CD4-positive, alpha-beta T cell (primary cell): ENCODE measurements around the gene ALKBH5. TPM values are rescaled to one million over a fixed set of nuclear protein-coding genes. Genes with fewer than 3 reads are reported as not detected.
"Not testable (repeated sequence)": the region's sequence is repeated elsewhere in the genome, so short reads cannot be mapped to it uniquely, and the experiment has no call there.

Source experiments
- ATAC-seq: fragments of 200-7000 bp; cut with Tn5 transposase; one replicate; pipeline ENCODE4 v1.10.0; 2022; ENCODE audit warnings: mild to moderate bottlenecking; ENCODE audit not compliant: poor library complexity
- CTCF ChIA-PET: fragments of 350-600 bp; sonication (Branson Sonifier 250); formaldehyde crosslinking; loops from one replicate; lab custom pipeline; 2021; ENCODE audit warnings: antibody characterized with exemption, inconsistent platforms; lab: Charles Lee
- POLR2A ChIA-PET: fragments of 350-600 bp; sonication (Branson Sonifier 250); formaldehyde crosslinking; loops from one replicate; lab custom pipeline; 2021; ENCODE audit warnings: antibody characterized with exemption, inconsistent platforms; lab: Charles Lee
- DNase-seq, 14 experiments: peaks; one replicate each; pipeline ENCODE4 v3.0.0-alpha.2; 2013 to 2020; ENCODE audit warnings: mixed read lengths in 2 of 14
- H3K27ac ChIP-seq, 2 donors: one replicate each; pipeline versions ENCODE4 v1.5.1 to v1.7.0; 2013; ENCODE audit warnings: low read length in 2 of 2, low read depth in 1 of 2, mild to moderate bottlenecking in 1 of 2
- H3K27me3 ChIP-seq, 2 experiments: 1 replicate in 1 of 2; 2 replicates in 1 of 2; pipeline versions ENCODE4 v1.6.1 to v1.7.0; 2013; ENCODE audit warnings: low read length in 2 of 2, control low read depth in 1 of 2, mild to moderate bottlenecking in 1 of 2, moderate library complexity in 1 of 2; ENCODE audit not compliant: insufficient read depth in 2 of 2, control insufficient read depth in 1 of 2
- H3K36me3 ChIP-seq: one replicate; pipeline ENCODE4 v1.6.1; 2013; ENCODE audit warnings: low read length, control low read depth; ENCODE audit not compliant: insufficient read depth
- H3K4me1 ChIP-seq: one replicate; pipeline ENCODE4 v1.6.1; 2013; ENCODE audit warnings: low read length, control low read depth; ENCODE audit not compliant: insufficient read depth
- H3K4me3 ChIP-seq: one replicate; pipeline ENCODE4 v1.5.1; 2013; ENCODE audit warnings: mild to moderate bottlenecking, low read length, moderate library complexity
- H3K9me3 ChIP-seq, 2 experiments: 1 replicate in 1 of 2; 2 replicates in 1 of 2; pipeline versions ENCODE4 v1.6.1 to v1.7.0; 2013; ENCODE audit warnings: low read length in 2 of 2, mild to moderate bottlenecking in 2 of 2, control low read depth in 1 of 2, moderate library complexity in 1 of 2; ENCODE audit not compliant: control insufficient read depth in 1 of 2, insufficient read depth in 1 of 2
- H3K27ac Mint-ChIP-seq: one replicate; pipeline ENCODE4 v1.8.0; 2020; ENCODE audit warnings: mixed read lengths
- H3K27me3 Mint-ChIP-seq: one replicate; pipeline ENCODE4 v1.8.0; 2021; ENCODE audit warnings: mixed read lengths
- H3K36me3 Mint-ChIP-seq: one replicate; pipeline ENCODE4 v1.8.0; 2021; ENCODE audit warnings: low read depth, mixed read lengths
- H3K4me1 Mint-ChIP-seq: one replicate; pipeline ENCODE4 v1.8.0; 2021; ENCODE audit warnings: low read depth, mixed read lengths
- H3K4me3 Mint-ChIP-seq: one replicate; pipeline ENCODE4 v1.8.0; 2020; ENCODE audit warnings: mild to moderate bottlenecking, mixed read lengths
- H3K9me3 Mint-ChIP-seq: one replicate; pipeline ENCODE4 v1.8.0; 2020; ENCODE audit warnings: mixed read lengths
- CTCF ChIP-seq: fragments of 200-600 bp; IDR thresholded peaks from one replicate; pipeline ENCODE4 v1.8.0; 2022; ENCODE audit warnings: antibody characterized with exemption, mild to moderate bottlenecking
- intact Hi-C, 2 experiments: fragments of 100-400 bp; cut with DNase I in 1 of 2; cut with micrococcal nuclease in 1 of 2; formaldehyde crosslinking; loops; one replicate each; pipeline versions ENCODE4 v1.15.1 to v1.9.0; 2023 to 2025; cut with DNase I, micrococcal nuclease
- total RNA-seq, 174 experiments: library from RNA in 2 of 174; stranded (reverse) in 2 of 174; gene quantifications; one replicate each; pipeline ENCODE4 v1.2.3 and lab custom pipeline; 2021 to 2026

ALKBH5 gene
- total RNA-seq, 2 experiments from 2014 or later: 117 to 119 TPM

GRCh38 chr17:18208092-18208491, 24.5 kb downstream of the ALKBH5 start:
- H3K9me3 ChIP-seq: no peaks in the 10 kb centered on the region
- H3K9me3 Mint-ChIP-seq: no peaks in the 10 kb centered on the region
- peaks cover 4% of the 10 kb centered on the region for H3K4me1 ChIP-seq
- DNase-seq (no peak), ATAC-seq (no peak)
- H3K27ac Mint-ChIP-seq: no peak overlapping the region
- peaks cover 70% of the 10 kb centered on the region for H3K36me3 ChIP-seq
- H3K27me3 Mint-ChIP-seq: no peaks in the 10 kb centered on the region
- no peaks in the 10 kb centered on the region for H3K27me3 ChIP-seq
- POLR2A ChIA-PET: no interaction called here
- H3K27ac ChIP-seq: no peak overlapping the region
- no peak overlapping the region for H3K4me3 Mint-ChIP-seq
- no peak for TF ChIP-seq CTCF
- peaks cover 3% of the 10 kb centered on the region for H3K4me1 Mint-ChIP-seq
- intact Hi-C loops: loop anchor here in 1 of 2 experiments (5.0 kb wide), 1 partner anchor 66 kb away; no protein-coding TSS in a partner anchor
- peaks cover 74% of the 10 kb centered on the region for H3K36me3 Mint-ChIP-seq
- CTCF ChIA-PET: no interaction called here
- no peak overlapping the region for H3K4me3 ChIP-seq

DNA sequence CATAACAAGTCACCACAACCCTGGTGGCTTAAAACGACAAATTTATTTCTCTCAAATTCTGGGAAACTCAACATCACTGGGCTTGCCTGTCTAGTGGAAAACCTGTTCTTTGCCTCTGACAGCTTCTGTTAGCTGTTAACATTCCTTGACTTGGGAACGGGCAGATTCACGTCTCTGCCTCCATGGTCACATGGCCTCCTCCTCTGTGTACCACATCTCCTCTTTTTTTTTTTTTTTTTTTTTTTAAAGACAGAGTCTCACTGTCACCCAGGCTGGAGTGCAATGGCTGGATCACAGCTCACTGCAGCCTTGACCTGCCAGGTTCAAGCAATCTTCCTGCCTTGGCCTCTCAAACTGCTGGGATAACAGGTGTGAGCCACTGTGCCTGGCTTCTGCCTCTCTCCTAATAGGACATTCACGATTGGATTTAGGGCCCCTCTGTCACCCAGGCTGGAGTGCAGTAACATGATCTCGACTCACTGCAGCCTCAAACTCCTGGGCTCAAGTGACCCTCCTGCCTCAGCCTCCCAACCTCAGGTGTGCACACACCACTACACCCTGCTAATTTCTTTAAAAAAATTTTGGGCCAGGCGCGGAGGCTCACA, 30.1 kb downstream of the ALKBH5 start:
- TF ChIP-seq CTCF: no peak
- ATAC-seq: no peak
- peaks cover 24% of the 10 kb centered on the region for H3K36me3 ChIP-seq
- ChIA-PET CTCF (no interaction called here), POLR2A (interaction anchor here (0.6 kb wide), 1 partner anchor 16 kb away, joined by 3 read pairs; no protein-coding TSS in a partner anchor)
- Mint-ChIP-seq H3K4me3 (no peak overlapping the region), H3K36me3 (peaks cover 23% of the 10 kb centered on the region), H3K27ac (no peak overlapping the region), H3K27me3 (no peaks in the 10 kb centered on the region), H3K9me3 (no peaks in the 10 kb centered on the region), H3K4me1 (no peaks in the 10 kb centered on the region)
- H3K4me1 ChIP-seq: no peaks in the 10 kb centered on the region
- no peaks in the 10 kb centered on the region for H3K9me3 ChIP-seq
- H3K4me3 ChIP-seq: no peak overlapping the region
- H3K27ac ChIP-seq: no peak overlapping the region
- no peaks in the 10 kb centered on the region for H3K27me3 ChIP-seq
- intact Hi-C loops: no loop called here
- no peak for DNase-seq

DNA sequence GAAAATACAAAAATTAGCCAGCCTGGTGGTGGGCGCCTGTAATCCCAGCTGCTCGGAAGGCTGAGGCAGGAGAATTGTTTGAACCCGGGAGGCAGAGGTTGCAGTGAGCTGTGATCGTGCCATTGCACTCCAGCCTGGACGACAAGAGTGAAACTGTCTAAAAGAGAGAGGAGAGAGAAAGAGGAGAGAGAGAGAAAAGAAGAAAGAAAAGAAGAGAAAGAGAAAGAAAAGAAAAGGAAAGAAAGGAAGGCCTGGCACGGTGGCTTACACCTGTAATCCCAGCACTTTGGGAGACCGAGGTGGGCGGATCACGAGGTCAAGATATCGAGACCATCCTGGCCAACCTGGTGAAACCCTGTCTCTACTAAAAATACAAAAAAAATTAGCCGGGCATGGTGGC, 33.3 kb downstream of the ALKBH5 start:
- not testable (repeated sequence) for H3K36me3 ChIP-seq, H3K9me3 Mint-ChIP-seq, H3K4me3 Mint-ChIP-seq, H3K36me3 Mint-ChIP-seq, ATAC-seq, H3K4me1 ChIP-seq, DNase-seq, H3K4me3 ChIP-seq, H3K27me3 Mint-ChIP-seq, H3K27ac Mint-ChIP-seq, H3K9me3 ChIP-seq, H3K4me1 Mint-ChIP-seq, H3K27ac ChIP-seq, H3K27me3 ChIP-seq
- ChIA-PET POLR2A (interaction anchor here (0.6 kb wide), 1 partner anchor 47 kb away, joined by 3 read pairs; no protein-coding TSS in a partner anchor), CTCF (interaction anchor here (0.7 to 1.7 kb wide), 7 partner anchors 10 to 788 kb away, joined by 3 to 5 read pairs (median 3); partner anchors contain the start of genes ALKBH5 and FAM83G)
- intact Hi-C loops: loop anchor here (2.0 to 5.0 kb wide), 2 partner anchors 35 to 76 kb away; partner anchors contain the start of gene ALKBH5 (in 1 of the 2)
